Activated T-cell treated with anti-CD3 and anti-CD28 coated beads for 1 hour (primary cell): ENCODE data around the gene GTF2H1.

ENCODE experiments used
- DNase-seq: peaks from one replicate; pipeline ENCODE4 v3.0.0-alpha.2; 2020; ENCODE audit warnings: low read depth

The GTF2H1 gene

DNA sequence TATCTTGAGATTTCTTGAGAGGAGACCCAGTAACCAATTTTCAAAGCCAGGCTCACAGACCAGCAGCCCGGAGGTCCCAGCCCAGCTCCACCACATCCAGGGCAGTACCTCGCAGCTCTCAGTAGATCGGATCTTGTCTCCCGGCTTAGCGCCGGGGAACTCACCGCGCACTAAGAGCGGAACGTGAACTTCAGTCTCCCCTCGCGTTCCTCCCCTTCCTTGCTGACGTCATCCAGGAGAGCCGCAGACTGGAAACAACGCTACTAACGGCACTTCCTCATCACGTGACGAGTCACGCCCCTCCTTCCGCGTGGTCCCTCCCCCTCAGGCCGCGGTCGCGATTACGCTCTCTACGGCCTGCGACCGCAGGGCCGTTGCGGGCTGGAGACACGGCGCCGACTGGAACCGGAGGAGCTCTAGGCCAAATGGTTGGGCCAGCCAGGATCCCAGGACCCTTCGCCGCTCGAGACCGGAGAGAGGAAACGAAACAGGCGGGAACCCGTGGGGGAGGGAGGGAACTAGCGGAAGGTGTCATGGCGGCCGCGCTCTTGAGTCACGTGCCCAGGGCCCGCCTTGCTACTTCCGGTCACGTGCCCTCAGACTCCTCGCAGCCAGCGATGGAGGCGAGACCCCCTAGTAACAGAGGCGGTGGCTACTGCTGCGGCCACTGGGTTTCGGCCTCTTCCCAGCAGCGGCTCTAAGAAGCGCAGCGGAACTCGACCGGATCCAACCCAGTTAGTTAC, at the start of gene GTF2H1, which contains the start of gene HPS5:
Gene GTF2H1, plus strand, starts transcription at position 599 of the 743 bp plus-strand sequence. CDS start 10,508 bp downstream, outside the sequence.
Gene HPS5, minus strand, starts transcription at position 172 of the 743 bp plus-strand sequence. CDS start 4,282 bp downstream, outside the sequence.
- peak; percentile 90 for DNase-seq

DNA sequence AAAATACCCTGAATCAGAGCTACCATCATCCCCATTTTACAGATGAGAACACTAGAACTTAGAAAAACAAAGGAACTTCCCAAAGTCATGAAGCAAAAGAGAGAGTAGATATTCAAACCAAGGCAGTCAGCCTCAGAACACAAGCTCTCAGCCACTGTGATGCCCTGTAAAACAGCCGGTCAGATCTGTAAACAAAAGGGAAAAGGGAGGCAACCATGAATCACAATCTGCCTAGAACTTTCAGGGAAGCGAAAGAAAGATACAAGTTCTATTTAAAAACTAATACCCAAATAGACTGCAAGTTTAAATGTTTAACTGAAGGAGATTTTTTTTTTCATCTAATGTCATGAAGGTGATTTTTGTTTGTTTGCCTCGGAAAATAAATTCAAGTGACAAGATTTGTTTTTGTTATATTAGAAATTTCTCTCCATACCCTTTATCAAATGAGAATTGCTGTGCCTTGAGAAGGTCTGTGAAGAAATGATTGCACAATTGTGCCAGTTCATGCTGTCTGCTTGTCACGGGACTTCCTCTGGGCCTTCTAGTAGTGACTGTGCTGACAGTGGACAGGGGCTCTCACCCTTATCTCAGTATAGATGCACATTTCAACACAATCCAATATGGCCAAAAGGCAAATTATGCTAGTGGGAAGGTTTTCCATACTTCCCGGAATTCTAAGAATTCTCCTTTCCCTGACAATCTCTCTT, 44.6 kb upstream of the GTF2H1 start:
- no peak for DNase-seq

DNA sequence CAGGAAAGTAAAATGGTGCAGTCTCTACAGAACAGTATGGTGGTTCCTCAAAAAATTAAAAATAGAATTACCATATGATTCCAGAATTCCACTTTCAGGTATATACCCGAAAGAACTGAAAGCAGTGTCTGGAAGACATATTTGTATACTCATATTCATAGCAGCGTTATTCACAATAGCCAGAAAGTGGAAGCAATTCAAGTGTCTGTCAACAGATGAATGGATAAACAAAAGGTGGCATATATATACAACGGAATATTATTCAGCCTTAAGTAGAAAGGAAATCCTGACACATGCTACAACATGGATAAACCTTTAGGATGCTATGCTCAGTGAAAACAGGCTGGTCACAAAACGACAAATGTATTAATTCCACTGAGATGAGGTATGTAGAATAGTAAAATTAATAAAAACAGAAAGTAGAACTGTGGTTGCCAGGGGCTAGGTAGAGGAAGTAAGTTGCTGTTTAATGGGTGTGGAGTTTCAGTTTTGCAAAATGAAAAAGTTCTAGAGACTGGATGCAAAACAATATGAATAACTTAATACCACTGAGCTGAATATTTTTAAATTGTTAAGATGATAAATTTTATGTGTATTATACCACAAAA, 41.8 kb upstream of the GTF2H1 start:
- DNase-seq = no peak

DNA sequence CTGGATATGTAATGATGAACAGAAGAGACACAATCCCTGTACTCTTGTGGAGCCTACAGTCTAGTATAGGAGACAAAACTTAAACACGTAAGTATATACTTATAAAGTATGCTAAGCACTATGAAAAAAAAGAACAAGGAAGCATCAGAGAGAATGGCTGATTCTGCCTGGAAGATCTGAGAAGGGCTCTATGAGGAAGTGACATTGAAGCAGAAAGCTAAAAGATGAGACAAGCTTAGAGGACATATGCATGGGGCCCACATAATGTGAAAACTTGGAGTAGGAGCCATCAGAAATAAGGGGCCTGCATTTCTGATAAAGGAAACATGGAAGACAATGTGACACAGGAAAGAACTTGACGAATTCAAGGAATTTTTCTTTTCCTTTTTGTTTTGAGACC, 39.7 kb upstream of the GTF2H1 start:
- no peak for DNase-seq

DNA sequence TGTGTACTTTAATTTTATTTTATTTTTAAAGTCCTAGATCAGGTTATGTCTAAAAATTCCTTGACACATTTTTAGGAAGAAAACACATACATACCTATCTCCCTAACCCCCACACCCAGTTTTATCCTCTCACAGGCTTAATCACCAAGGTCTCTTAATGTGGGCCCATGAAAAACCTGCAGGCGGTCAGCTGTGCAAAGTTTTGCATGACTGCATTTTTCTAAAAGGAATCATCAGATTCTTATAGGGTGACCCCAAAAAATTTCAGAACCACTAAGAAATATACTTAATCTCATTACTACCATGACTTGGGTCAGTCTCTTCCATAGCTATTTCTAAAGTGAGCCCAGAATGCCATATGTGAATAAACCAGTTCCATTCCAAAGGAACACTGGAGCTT, 36.5 kb upstream of the GTF2H1 start:
- DNase-seq = no peak

DNA sequence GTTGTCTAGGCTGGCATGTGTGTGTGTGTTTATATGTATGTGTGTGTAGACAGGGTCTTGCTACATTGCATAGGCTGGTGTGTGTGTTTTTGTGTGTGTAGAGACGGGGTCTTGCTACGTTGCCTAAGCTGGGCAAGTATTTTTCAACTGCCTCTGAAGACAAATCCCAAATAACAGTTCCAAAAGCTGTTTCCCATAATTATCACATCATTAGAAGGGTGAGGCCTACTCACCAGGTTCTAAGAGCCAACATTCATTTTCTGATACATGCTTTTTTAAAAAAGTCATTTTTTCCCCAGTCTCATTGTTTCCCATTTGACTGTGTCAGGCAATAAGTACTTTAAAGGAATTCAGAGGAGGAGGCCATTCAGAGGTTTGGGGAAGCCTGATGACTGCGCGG, 33.5 kb upstream of the GTF2H1 start:
- DNase-seq = no peak

DNA sequence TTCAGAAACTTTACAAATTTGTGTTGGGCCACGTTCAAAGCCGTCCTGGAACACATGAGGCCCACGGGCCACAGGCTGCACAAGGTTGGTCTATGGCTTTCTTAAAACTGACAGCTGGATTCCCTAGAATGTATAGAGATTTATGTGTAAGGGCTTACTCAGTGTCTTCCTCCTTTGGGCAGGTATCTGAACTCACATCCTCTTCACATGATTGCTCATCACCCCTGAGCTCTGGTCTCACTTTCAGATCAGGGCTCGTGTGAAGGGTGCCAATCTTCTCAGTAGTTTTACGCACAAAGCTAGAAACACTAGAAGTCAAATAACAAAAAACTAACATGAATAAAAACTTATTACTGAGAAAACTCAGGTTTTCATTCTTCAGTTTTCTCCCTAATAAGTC, 27.5 kb upstream of the GTF2H1 start:
- no peak for DNase-seq

DNA sequence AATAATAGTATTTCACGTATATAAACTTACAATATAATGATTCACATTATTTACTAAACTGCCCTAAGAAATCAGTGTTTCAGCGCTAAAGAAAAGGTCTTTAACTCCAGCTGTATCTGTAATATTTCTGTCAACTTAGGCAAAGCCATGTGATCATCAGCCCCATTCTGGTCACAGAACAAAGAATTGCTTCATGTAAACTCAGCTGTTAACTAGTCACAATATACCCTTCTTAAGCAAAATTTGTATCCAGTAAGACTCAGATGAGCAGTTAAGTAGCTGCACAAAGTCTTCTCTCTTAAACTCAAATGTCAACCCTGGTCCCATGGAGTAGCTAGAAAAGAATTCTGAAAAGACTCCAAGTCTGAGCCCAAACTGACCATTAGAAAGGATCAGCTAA, 27.1 kb upstream of the GTF2H1 start:
- DNase-seq = no peak

DNA sequence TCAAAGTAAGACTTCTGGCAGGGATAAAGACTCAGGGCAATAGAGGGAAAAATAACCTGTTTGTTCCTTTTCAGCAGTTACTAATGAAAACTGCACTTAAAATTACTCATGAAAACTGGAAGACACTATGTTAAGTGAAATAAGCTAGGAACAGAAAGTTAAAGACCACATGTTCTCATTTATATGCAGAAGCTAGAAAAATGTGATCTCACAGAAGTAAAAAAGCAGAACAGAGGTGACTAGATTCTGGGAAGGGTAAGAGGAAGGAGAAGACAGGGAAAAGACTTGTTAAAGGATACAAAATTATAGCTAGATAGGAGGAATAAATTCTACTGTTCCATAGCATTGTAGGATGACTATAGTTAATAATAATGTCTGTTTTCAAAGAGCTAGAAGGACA, 22.6 kb upstream of the GTF2H1 start:
- no peak for DNase-seq

DNA sequence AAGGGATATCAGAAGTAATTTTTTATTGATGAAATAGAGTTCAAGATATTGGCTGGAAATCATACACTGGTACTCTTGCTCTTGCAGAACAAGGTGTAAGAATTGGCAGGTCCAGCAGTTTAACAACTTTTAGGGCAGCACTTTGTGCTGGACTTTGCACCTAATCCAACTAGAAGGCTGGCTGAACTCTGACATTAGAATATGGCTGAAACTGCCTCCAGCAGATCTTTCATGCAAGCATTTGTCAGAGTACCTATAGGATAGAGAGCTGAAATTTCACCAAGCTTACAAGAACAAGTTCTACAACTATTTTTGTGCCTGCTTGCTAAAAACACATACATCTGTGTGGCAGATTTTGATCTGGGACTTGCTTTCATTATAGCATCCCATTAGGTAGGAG, 17.6 kb upstream of the GTF2H1 start:
- no peak for DNase-seq

DNA sequence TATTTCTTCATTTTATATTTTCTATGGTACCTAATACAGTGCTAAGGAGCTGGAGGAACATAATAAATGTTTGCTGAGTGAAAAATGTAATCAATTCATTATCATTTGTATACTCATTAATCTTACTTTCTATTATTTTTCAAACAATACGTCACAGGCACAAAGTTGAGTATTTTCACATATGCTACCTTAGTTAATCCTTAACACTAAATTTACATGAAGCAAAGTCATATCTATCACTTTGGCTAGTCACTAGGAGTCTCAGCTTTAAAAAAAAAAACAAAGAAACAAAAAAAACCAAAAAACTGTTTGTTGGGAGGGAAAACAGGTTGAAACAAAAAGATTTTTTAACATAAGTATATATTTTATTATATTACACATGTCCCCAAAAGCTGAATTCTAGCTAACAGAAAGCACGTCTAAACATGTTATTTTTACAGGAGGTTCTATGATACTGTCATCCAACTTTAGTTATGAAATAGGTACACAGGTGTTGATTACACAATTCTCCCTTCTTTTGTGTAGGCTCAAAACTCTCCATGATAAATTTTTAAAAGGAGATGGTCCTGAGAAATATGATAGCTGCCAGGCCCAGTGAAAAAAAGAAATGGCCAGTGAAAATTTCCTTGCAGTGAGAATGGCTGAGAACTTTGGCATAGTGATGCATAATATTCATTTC, 14.8 kb upstream of the GTF2H1 start:
- DNase-seq = no peak

DNA sequence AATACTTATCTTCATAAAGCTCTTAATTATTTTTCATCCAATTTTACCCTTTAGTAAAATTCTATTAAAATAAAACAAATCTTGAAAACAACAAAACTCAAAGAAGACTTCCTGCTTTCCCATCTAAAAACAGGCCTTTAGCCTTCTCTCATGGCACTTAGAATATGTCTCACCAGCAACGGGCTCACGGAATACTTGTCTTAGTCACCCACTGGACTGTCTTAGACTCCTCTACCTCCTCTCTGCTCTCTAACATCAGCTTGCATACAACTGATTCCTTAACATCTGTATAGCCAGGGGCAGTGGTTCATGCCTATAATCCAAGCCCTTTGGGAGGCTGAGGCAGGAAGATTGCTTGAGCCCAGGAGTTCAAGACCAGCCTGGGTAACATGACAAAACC, 14.1 kb upstream of the GTF2H1 start:
- no peak for DNase-seq

DNA sequence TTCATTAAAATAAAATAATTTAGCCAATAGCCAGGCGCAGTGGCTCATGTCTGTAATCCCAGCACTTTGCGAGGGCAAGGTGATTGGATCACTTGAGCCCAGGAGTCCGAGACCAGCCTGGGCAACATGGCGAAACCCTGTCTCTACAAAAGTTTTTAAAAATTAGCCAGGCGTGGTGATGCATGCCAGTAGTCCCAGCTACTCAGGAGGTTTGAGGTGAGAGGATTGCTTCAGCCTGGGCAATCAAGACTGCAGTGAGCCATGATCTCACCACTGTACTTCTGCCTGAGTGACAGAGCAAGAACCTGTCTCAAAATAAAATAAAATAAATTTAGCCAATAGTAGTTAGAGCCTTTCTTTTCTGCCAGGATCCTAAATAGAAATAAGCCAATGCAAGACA, 12.7 kb upstream of the GTF2H1 start:
- no peak for DNase-seq

DNA sequence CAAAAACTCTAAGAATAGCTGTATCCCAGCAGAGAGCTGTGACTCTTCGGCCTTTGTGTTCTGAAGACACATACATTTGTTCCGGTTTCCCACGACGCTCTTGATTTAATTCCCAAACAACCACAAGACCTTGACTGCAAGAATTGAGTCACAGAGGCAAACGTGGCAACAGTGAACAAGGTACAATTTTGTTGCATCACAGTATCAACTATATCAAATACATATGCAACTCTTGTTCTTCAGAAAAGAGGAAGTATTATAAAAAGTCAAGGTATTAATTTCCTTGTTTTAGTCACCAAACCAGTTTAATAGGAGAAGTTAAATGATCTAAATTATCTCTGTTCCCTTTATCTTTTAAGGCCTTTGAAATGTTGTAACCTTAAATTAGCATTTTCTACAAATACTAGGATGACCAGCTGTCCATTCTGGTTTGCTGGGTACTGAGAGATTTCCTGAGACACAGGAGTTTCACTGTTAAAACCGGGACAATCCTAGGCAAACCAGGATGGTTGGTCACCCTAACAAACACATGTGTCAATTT, 11.5 kb upstream of the GTF2H1 start:
- no peak for DNase-seq

DNA sequence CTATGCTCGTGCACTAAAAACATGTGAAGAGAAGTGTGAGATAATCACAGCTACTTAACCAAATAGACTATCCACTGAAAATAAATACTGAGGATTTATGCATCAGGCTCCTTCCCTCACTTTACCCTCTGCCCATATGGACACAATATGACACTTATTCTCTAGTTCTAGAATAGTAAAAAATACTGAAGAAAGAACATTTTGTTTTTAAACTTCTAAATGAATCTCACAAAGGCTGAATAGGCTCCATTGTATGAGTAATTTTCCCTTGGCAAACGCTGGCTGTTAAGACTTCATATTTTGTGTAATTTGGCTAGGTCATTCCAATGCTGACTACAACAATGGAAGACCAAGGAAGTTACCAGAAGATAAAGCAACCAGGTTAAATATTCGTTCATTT, 10.4 kb upstream of the GTF2H1 start:
- no peak for DNase-seq

DNA sequence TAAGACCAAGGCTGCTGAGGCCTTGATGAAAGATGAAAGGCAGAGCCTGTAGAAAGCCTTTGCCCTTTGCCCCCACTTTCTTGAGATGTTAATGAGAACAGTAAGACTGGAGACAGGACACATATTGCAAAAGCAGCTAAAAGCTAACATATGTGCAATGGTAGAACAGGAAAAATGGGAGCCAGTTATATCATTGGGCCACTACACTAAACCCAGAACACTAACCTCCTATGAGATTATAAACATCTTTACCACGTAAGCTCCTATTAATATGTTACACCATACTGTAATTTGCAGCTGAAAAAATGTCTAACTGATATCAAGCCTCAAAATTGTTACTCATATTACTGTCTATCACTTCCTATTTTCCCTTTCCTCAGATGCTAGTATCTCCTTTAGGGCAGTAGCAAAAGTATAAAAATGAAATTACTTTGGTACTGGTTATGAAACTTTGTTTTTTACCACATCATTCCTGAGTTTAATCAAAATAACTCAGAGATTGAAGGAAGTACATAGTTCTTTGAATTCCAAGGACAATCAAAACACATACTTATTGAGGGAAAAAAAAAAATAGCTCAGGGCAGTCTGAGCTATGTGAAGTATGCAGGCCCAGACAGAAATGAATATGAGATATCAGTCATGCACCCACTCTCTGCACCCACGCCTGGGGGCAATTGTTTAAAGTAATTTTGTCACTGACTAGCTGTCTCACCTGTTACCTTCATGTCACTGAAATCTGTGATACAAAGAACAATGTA, 9.5 kb upstream of the GTF2H1 start:
- DNase-seq = no peak

DNA sequence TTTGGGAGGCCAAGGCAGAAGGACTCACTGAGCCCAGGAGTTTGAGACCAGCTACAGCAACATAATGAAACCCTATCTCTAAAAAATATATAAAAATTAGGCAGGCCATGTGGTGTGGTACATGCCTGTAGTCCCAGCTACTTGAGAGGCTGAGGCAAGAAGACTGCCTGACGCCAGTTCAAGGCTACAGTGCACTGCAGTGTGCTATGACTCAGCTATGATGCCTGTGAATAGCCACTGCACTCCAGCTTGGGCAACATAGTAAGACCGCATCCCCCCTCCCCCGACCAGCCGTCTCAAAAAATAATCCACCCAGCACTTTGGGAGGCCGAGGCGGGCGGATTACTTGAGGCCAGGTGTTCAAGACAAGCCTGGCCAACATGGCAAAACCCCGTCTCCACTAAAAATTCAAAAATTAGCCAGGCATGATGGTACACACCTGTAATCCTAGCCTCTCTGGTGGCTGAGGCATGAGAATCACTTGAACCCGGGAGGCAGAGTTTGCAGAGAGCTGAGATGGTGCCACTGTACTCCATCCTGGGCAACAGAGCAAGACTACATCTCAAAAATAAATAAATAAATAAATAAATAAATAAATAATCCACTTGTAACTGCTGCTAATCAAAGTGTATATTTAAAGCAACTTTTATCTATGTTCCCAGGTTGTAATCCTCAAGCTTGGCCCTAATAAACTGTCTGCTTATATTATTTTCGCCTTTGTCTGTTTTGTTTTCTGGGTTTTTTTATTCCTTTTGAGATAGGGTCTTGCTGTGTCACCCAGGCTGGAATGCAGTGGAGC, 8.2 kb upstream of the GTF2H1 start:
- no peak for DNase-seq

DNA sequence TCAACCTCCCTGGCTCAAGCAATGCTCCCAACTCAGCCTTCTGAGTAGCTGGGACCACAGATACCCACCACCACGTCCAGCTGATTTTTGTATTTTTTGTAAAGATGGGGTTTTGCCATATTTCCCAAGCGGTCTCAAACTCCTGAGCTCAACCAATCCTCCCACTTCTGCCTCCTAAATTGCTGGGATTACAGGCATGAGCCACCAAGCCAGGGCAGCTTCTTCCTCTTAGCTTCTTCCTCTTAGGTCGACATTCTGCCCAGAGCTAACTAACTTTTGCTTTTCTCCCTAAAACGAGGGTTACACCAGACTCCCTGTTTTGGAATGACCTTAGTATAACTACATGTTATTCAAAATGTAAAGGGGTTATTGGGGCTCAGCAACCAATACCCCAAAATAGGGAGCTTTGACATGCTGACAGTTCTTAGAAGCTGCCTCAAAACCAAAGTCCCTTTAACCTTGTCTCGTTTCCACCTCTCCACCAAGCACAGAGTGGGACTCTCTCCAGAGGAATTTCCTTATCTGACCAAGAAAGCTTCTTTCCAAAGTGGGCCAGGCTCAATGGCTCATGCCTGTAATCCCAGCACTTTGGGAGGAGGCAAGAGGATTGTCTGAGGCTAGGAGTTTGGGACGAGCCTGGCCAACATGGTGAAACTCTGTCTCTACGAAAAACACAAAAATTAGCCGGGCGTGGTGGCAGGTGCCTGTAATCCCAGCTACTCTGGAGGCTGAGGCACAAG, 7.4 kb upstream of the GTF2H1 start:
- DNase-seq = no peak

DNA sequence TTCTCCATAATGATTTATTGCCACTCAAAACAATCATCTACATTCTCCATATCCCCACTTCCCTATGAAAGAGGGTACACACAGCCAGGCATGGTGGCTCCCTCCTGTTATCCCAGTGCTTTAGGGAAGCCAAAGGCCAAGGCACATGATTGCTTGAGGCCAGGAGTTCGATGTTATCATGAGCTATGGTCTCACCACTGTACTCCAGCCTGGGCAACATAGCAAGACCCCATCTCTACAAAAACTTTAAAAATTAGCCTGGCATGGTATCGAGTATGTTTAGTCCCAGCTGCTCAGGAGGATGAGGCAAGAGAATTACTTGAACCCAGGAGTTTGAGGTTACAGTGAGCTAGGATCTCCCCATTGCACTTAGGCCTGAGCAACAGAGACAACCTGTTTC, 6.5 kb upstream of the GTF2H1 start:
- no peak for DNase-seq

DNA sequence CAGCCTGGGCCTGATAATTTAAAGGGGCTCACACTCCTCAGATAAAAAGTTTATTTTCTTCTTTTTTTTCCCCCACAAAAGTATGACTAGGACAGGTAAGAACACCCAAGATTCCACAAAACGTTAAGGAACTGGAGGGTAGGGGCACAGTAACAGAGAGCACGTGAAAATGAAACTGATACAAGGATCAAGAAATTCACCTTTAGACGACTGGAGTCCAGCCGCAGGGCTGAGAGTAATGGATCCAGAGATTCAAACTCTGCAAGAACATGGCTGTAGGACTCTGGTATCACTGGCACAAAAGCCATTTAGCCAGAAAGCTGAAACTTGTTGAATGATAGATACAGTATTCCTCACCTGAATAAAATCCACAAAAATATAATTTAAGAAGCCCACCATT, 4.8 kb upstream of the GTF2H1 start:
- DNase-seq = no peak
